Brain microvascular endothelial cell (primary cell): Measurements from ENCODE around the gene NANOG.
A peak's percentile ranks its signal among the peaks of the same experiment; 100 is the strongest.
"Not testable (repeated sequence)": the region's sequence is repeated elsewhere in the genome, so short reads cannot be mapped to it uniquely, and the experiment has no call there.

ENCODE experiments used
- DNase-seq: peaks from one replicate; pipeline ENCODE4 v3.0.0-alpha.2; 2020
- H3K27ac ChIP-seq: fragments of 250-450 bp; sonication (Bioruptor Pico); 2 replicates; pipeline ENCODE4 v1.5.1; 2020; ENCODE audit warnings: mild to moderate bottlenecking, moderate library complexity
- H3K27me3 ChIP-seq: fragments of 250-450 bp; sonication (Bioruptor Pico); replicated peaks from 2 replicates; pipeline ENCODE4 v1.5.1; 2020; ENCODE audit warnings: mild to moderate bottlenecking
- H3K36me3 ChIP-seq: fragments of 250-450 bp; sonication (Bioruptor Pico); replicated peaks from 2 replicates; pipeline ENCODE4 v1.5.1; 2020; ENCODE audit warnings: mild to moderate bottlenecking
- H3K4me3 ChIP-seq: 2 replicates; pipeline ENCODE4 v1.5.1; 2011; ENCODE audit warnings: low read depth, mild to moderate bottlenecking, control low read depth, low read length, moderate library complexity
- CTCF ChIP-seq: IDR thresholded peaks from 2 replicates; pipeline ENCODE4 v1.5.1; 2011; ENCODE audit warnings: low read depth, mild to moderate bottlenecking, moderate library complexity, low read length, control low read depth, inconsistent platforms; ENCODE audit errors: missing control alignments
- in situ Hi-C: cut with HindIII; loops from 2 replicates; pipeline ENCODE4 v1.10.0; 2017; ENCODE audit warnings: low sequenced_read_pairs, low pct_ligation_motif_present

Gene NANOG

GRCh38 chr12:7844116-7844515 lies 54.9 kb downstream of the NANOG start:
- TF ChIP-seq CTCF = no peak
- peak; percentile 25 for DNase-seq
- in situ Hi-C loops = no loop called here
- H3K4me3 ChIP-seq = no peak overlapping the region
- no peaks in the 10 kb centered on the region for H3K27me3 ChIP-seq
- no peak overlapping the region for H3K27ac ChIP-seq
- no peaks in the 10 kb centered on the region for H3K36me3 ChIP-seq

GRCh38 chr12:7847226-7848097 lies 58.3 kb downstream of the NANOG start:
- in situ Hi-C loops, H3K27me3 ChIP-seq: not testable (repeated sequence)

GRCh38 chr12:7848098-7848422 lies 58.9 kb downstream of the NANOG start:
- H3K36me3 ChIP-seq, DNase-seq, in situ Hi-C loops, H3K4me3 ChIP-seq, H3K27ac ChIP-seq, H3K27me3 ChIP-seq: not testable (repeated sequence)

More at GRCh38 chr12:7847226-7848097, 58.3 kb downstream of the NANOG start:
- not testable (repeated sequence) for H3K27ac ChIP-seq, DNase-seq, H3K36me3 ChIP-seq, H3K4me3 ChIP-seq
